ENCODE results near the gene COPS7B.

The COPS7B gene

DNA sequence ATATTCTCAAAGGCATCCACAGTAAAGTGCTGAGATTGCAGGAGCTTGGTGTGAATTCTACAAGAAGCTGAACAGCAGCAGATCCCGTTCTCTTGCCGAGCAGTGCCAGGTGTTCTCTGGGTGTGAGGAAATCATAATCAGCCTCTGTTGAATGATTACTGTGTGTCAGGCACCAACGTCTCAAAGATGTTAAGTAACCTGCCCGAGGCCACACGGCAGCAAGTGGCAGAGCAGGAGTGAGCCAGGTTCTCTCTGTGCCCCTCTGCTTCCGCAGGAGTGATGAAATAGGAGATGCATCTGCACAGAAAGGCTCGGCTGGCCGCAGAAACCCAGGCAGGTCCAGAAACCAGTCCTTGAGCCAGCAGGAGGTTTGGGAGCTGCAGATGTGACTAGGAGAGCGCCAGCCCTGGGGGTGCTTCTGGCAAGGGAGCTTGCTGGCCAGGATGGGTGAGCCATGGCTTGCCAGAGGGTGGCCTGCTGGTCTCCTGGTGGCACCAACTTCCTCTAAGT, 68.4 kb downstream of the COPS7B start:
- DNase-seq (ENCODE audit: low read depth), result no peak
- TF ChIP-seq, protein P1, sequence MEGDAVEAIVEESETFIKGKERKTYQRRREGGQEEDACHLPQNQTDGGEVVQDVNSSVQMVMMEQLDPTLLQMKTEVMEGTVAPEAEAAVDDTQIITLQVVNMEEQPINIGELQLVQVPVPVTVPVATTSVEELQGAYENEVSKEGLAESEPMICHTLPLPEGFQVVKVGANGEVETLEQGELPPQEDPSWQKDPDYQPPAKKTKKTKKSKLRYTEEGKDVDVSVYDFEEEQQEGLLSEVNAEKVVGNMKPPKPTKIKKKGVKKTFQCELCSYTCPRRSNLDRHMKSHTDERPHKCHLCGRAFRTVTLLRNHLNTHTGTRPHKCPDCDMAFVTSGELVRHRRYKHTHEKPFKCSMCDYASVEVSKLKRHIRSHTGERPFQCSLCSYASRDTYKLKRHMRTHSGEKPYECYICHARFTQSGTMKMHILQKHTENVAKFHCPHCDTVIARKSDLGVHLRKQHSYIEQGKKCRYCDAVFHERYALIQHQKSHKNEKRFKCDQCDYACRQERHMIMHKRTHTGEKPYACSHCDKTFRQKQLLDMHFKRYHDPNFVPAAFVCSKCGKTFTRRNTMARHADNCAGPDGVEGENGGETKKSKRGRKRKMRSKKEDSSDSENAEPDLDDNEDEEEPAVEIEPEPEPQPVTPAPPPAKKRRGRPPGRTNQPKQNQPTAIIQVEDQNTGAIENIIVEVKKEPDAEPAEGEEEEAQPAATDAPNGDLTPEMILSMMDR (conservative IDR thresholded peaks at IDR 0.05; ENCODE audit: low read depth, low read length), result no peak
- no peak overlapping the region for H3K4me3 ChIP-seq (ENCODE audit: low read depth, low read length)

DNA sequence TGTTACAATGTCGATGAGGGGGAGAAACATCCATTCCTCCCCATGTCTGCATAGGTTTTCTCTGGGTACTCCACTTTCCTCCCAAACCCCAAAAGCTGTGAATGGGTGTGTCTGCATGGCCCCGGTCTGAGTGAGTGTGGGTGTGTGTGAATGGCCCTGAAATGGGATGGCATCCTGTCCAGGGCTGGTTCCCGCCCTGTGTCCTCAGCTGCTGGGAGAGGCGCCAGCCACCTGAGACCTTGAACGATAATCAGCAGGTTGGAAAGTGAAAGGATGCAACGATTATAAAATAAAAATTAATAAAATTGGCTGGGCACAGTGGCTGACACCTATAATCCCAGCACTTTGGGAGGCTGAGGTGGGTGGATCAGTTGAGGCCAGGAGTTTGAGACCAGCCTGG, 70.7 kb downstream of the COPS7B start:
- TF ChIP-seq, protein P1 (conservative IDR thresholded peaks at IDR 0.05; ENCODE audit: low read depth, low read length), result no peak
- DNase-seq (ENCODE audit: low read depth), result no peak
- no peak overlapping the region for H3K4me3 ChIP-seq (ENCODE audit: low read depth, low read length)
